Measurements from ENCODE around the gene ACO1. TPM values are rescaled to one million over a fixed set of nuclear protein-coding genes. Genes with fewer than 3 reads are reported as not detected.
"Not testable (repeated sequence)": the region's sequence is repeated elsewhere in the genome, so short reads cannot be mapped to it uniquely, and the experiment has no call there.

The ACO1 gene
- total and polyA plus RNA-seq, 2 experiments from 2014 or later, result 72.0 to 79.5 TPM

- no peak for TF ChIP-seq EZH2phosphoT487 (IDR thresholded peaks at IDR 0.05; ENCODE audit: insufficient read depth, low read depth)
- no peak for TF ChIP-seq EZH2 (IDR thresholded peaks at IDR 0.05; ENCODE audit: insufficient read depth, poor library complexity, severe bottlenecking)
- no peaks in the 10 kb centered on the region for H3K9me3 ChIP-seq (ENCODE audit: low read depth)
- H3K4me1 ChIP-seq (ENCODE audit: insufficient read depth), result no peaks in the 10 kb centered on the region
- no peaks in the 10 kb centered on the region for H3K36me3 ChIP-seq (ENCODE audit: low read depth)
- DNase-seq, result no peak
- no peak overlapping the region for H3K4me3 ChIP-seq
- no peaks in the 10 kb centered on the region for H3F3A ChIP-seq (ENCODE audit: insufficient read depth)
- H2AFZ ChIP-seq, result no peak overlapping the region
- in situ Hi-C loops (cut with MboI), result no loop called here
- H3K79me2 ChIP-seq (ENCODE audit: insufficient read depth), result no peaks in the 10 kb centered on the region
- H3K4me2 ChIP-seq (ENCODE audit: unreplicated experiment), result no peak overlapping the region
- H3K9me2 ChIP-seq (ENCODE audit: insufficient read depth), result no peaks in the 10 kb centered on the region
- H3K9ac ChIP-seq, result no peak overlapping the region
- no peak overlapping the region for H3K27ac ChIP-seq
- no peaks in the 10 kb centered on the region for H3K27me3 ChIP-seq (replicated peaks; ENCODE audit: insufficient read depth)
- no peaks in the 10 kb centered on the region for H4K20me1 ChIP-seq (ENCODE audit: insufficient read depth)
- 81 to 82% methylated on average over 3 of the region's 3 CpGs for WGBS, 2 experiments (ENCODE audit: low coverage in 1 of 2, low lambda C conversion rate in 2 of 2, missing lambda C conversion rate in 2 of 2)
Observed at GRCh38 chr9:32349013-32349412, 35.4 kb upstream of the ACO1 start.

- in situ Hi-C loops (cut with MboI), result no loop called here
- no peaks in the 10 kb centered on the region for H3K36me3 ChIP-seq (ENCODE audit: low read depth)
Observed at GRCh38 chr9:32350682-32351081, 33.8 kb upstream of the ACO1 start.

GRCh38 chr9:32351845-32352244, 32.6 kb upstream of the ACO1 start:
- H3K79me2 ChIP-seq (ENCODE audit: insufficient read depth), result no peaks in the 10 kb centered on the region
- no peaks in the 10 kb centered on the region for H3K27me3 ChIP-seq (replicated peaks; ENCODE audit: insufficient read depth)
- no peak overlapping the region for H3K9ac ChIP-seq
- no peak overlapping the region for H2AFZ ChIP-seq
- no peaks in the 10 kb centered on the region for H3K9me2 ChIP-seq (ENCODE audit: insufficient read depth)
- no peak overlapping the region for H3K4me2 ChIP-seq (ENCODE audit: unreplicated experiment)
- no peak overlapping the region for H3K27ac ChIP-seq
- TF ChIP-seq EZH2 (IDR thresholded peaks at IDR 0.05; ENCODE audit: insufficient read depth, poor library complexity, severe bottlenecking) (no peak), EZH2phosphoT487 (IDR thresholded peaks at IDR 0.05; ENCODE audit: insufficient read depth, low read depth) (no peak)
- peak; percentile 5 for DNase-seq
- H3F3A ChIP-seq (ENCODE audit: insufficient read depth), result no peaks in the 10 kb centered on the region
- H3K4me3 ChIP-seq, result no peak overlapping the region
- H4K20me1 ChIP-seq (ENCODE audit: insufficient read depth), result no peaks in the 10 kb centered on the region
- H3K4me1 ChIP-seq (ENCODE audit: insufficient read depth), result no peaks in the 10 kb centered on the region
- H3K9me3 ChIP-seq (ENCODE audit: low read depth), result no peaks in the 10 kb centered on the region
- 46 to 49% methylated on average over 3 of the region's 3 CpGs for WGBS, 2 experiments (ENCODE audit: low coverage in 1 of 2, low lambda C conversion rate in 2 of 2, missing lambda C conversion rate in 2 of 2)
- no peaks in the 10 kb centered on the region for H3K36me3 ChIP-seq (ENCODE audit: low read depth)
- in situ Hi-C loops (cut with MboI), result no loop called here

More at GRCh38 chr9:32350682-32351081, 33.8 kb upstream of the ACO1 start:
- H3K79me2 ChIP-seq (ENCODE audit: insufficient read depth), result no peaks in the 10 kb centered on the region
- no peak overlapping the region for H3K4me2 ChIP-seq (ENCODE audit: unreplicated experiment)
- no peaks in the 10 kb centered on the region for H3K4me1 ChIP-seq (ENCODE audit: insufficient read depth)
- TF ChIP-seq EZH2 (IDR thresholded peaks at IDR 0.05; ENCODE audit: insufficient read depth, poor library complexity, severe bottlenecking) (no peak), EZH2phosphoT487 (IDR thresholded peaks at IDR 0.05; ENCODE audit: insufficient read depth, low read depth) (no peak)
- DNase-seq, result peak; percentile 22
- H3K9ac ChIP-seq, result no peak overlapping the region
- H2AFZ ChIP-seq, result no peak overlapping the region
- H3K27ac ChIP-seq, result no peak overlapping the region
- H4K20me1 ChIP-seq (ENCODE audit: insufficient read depth), result no peaks in the 10 kb centered on the region
- H3K27me3 ChIP-seq (replicated peaks; ENCODE audit: insufficient read depth), result no peaks in the 10 kb centered on the region
- no peak overlapping the region for H3K4me3 ChIP-seq
- no peaks in the 10 kb centered on the region for H3K9me3 ChIP-seq (ENCODE audit: low read depth)
- no peaks in the 10 kb centered on the region for H3F3A ChIP-seq (ENCODE audit: insufficient read depth)
- no peaks in the 10 kb centered on the region for H3K9me2 ChIP-seq (ENCODE audit: insufficient read depth)

DNA sequence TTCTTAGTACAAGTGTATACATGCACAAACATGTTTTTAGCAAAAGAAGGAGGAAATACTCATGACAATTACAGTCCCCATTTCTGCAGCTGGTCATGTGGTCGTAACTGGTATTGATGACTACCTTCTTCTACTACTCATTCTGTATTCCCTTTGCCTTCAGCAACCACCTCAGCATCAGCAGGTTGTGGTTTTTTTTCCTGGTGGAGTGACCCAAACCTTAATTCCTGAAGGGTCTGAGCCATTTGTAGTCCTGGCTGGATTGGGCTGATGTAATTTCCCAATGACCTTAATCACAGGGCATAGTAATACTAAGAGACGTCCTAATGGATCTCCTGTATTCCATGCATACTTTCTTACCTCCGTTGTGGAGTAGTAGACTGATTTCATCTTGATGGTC, 31.0 kb upstream of the ACO1 start:
- H2AFZ ChIP-seq; in situ Hi-C loops (cut with MboI); H3K79me2 ChIP-seq (ENCODE audit: insufficient read depth); H3K9me2 ChIP-seq (ENCODE audit: insufficient read depth); H3K4me1 ChIP-seq (ENCODE audit: insufficient read depth); H3K4me3 ChIP-seq; H3K9me3 ChIP-seq (ENCODE audit: low read depth); H4K20me1 ChIP-seq (ENCODE audit: insufficient read depth); H3K4me2 ChIP-seq (ENCODE audit: unreplicated experiment); H3K9ac ChIP-seq; H3K27ac ChIP-seq; DNase-seq; H3F3A ChIP-seq (ENCODE audit: insufficient read depth); H3K36me3 ChIP-seq (ENCODE audit: low read depth); H3K27me3 ChIP-seq (replicated peaks; ENCODE audit: insufficient read depth): not testable (repeated sequence)
- WGBS, 2 experiments (ENCODE audit: low coverage in 1 of 2, low lambda C conversion rate in 2 of 2, missing lambda C conversion rate in 2 of 2), result 18 to 28% methylated on average over 3 of the region's 3 CpGs

DNA sequence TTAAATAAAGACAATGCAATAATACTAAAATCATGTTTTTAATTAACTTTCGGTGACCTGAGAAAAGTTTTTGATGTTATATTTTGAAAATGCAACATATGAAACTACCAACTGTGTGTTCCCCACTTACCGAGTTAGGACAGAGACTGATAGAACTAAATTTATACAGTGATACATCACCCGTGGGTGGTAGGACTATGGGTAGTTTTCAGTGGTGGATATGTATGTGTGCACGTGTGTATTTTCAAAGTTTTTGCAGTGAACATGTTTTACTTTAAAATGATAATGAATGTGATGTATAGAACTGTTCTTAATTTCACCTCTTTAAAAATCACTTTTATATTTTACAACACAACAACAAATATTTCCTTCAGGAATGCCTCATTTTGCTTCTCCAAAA, 25.0 kb upstream of the ACO1 start:
- WGBS, 2 experiments (ENCODE audit: low coverage in 1 of 2, low lambda C conversion rate in 2 of 2, missing lambda C conversion rate in 2 of 2), result 30 to 38% methylated on average over 4 of the region's 4 CpGs

More for the DNA sequence above, 25.0 kb upstream of the ACO1 start:
- 0 out of 2 replicates have a peak, but pooled peaks cover 8% of the 10 kb centered on the region for H3K27me3 ChIP-seq (replicated peaks; ENCODE audit: insufficient read depth)
- H3K4me2 ChIP-seq (ENCODE audit: unreplicated experiment), result no peak overlapping the region
- no peak for DNase-seq
- no peak for TF ChIP-seq EZH2phosphoT487 (IDR thresholded peaks at IDR 0.05; ENCODE audit: insufficient read depth, low read depth)
- no peak for TF ChIP-seq EZH2 (IDR thresholded peaks at IDR 0.05; ENCODE audit: insufficient read depth, poor library complexity, severe bottlenecking)
- no peak overlapping the region for H3K27ac ChIP-seq
- H3K4me3 ChIP-seq, result no peak overlapping the region
- no peaks in the 10 kb centered on the region for H3F3A ChIP-seq (ENCODE audit: insufficient read depth)
- H3K36me3 ChIP-seq (ENCODE audit: low read depth), result no peaks in the 10 kb centered on the region
- H4K20me1 ChIP-seq (ENCODE audit: insufficient read depth), result no peaks in the 10 kb centered on the region
- no peak overlapping the region for H2AFZ ChIP-seq
- no peaks in the 10 kb centered on the region for H3K9me2 ChIP-seq (ENCODE audit: insufficient read depth)
- no peak overlapping the region for H3K9ac ChIP-seq
- no peaks in the 10 kb centered on the region for H3K9me3 ChIP-seq (ENCODE audit: low read depth)
- no peaks in the 10 kb centered on the region for H3K79me2 ChIP-seq (ENCODE audit: insufficient read depth)
- no peaks in the 10 kb centered on the region for H3K4me1 ChIP-seq (ENCODE audit: insufficient read depth)
- in situ Hi-C loops (cut with MboI), result no loop called here

Data from GM23248 (cell line).